Measurements from ENCODE around the gene RAB3IL1. TPM values are rescaled to one million over a fixed set of nuclear protein-coding genes. Genes with fewer than 3 reads are reported as not detected.

The RAB3IL1 gene
- total RNA-seq, 2 experiments from 2014 or later: not detected

GRCh38 chr11:61927501-61927900 is 10.1 kb upstream of the RAB3IL1 start:
- no peak for DNase-seq
- Mint-ChIP-seq H3K36me3 (ENCODE audit: low read depth) (no peaks in the 10 kb centered on the region), H3K9me3 (no peaks in the 10 kb centered on the region), H3K27ac (no peak overlapping the region), H3K27me3 (peaks cover 25% of the 10 kb centered on the region), H3K4me3 (no peak overlapping the region), H3K4me1 (ENCODE audit: low read depth) (no peaks in the 10 kb centered on the region)
- Histone ChIP-seq H3K4me3 (ENCODE audit: low read length) (no peak overlapping the region), H3K27ac (ENCODE audit: low read depth in 1 of 2, low read length in 2 of 2) (no peak overlapping the region), H3K9me3 (ENCODE audit: control insufficient read depth in 1 of 2, insufficient read depth in 1 of 2, low read length in 2 of 2) (no peaks in the 10 kb centered on the region), H3K4me1 (ENCODE audit: insufficient read depth, low read length) (no peaks in the 10 kb centered on the region), H3K36me3 (ENCODE audit: insufficient read depth, low read length) (no peaks in the 10 kb centered on the region), H3K27me3 (ENCODE audit: control insufficient read depth in 1 of 2, insufficient read depth in 2 of 2, low read length in 2 of 2) (no peaks in the 10 kb centered on the region)
- no peak for TF ChIP-seq CTCF (IDR thresholded peaks at IDR 0.05)
- ChIA-PET POLR2A (no interaction called here), CTCF (interaction anchor here (0.6 kb wide), 1 partner anchor 154 kb away, joined by 3 read pairs; no protein-coding TSS in a partner anchor)
- ATAC-seq (ENCODE audit: poor library complexity): no peak
- intact Hi-C loops (cut with DNase I, micrococcal nuclease): no loop called here

GRCh38 chr11:61926235-61926634 is 8.9 kb upstream of the RAB3IL1 start:
- H3K36me3 Mint-ChIP-seq (ENCODE audit: low read depth): no peaks in the 10 kb centered on the region
- DNase-seq (no peak), ATAC-seq (ENCODE audit: poor library complexity) (no peak)
- Histone ChIP-seq H3K9me3 (ENCODE audit: control insufficient read depth in 1 of 2, insufficient read depth in 1 of 2, low read length in 2 of 2) (no peaks in the 10 kb centered on the region), H3K4me1 (ENCODE audit: insufficient read depth, low read length) (no peaks in the 10 kb centered on the region), H3K27ac (ENCODE audit: low read depth in 1 of 2, low read length in 2 of 2) (no peak overlapping the region), H3K4me3 (ENCODE audit: low read length) (no peak overlapping the region), H3K27me3 (ENCODE audit: control insufficient read depth in 1 of 2, insufficient read depth in 2 of 2, low read length in 2 of 2) (peaks cover 0 to under 1% of the 10 kb centered on the region in 2 experiments), H3K36me3 (ENCODE audit: insufficient read depth, low read length) (no peaks in the 10 kb centered on the region)
- POLR2A ChIA-PET: no interaction called here
- intact Hi-C loops (cut with DNase I, micrococcal nuclease): no loop called here
- CTCF ChIA-PET: interaction anchor here (0.7 to 1.5 kb wide), 2 partner anchors 13 to 157 kb away, joined by 3 read pairs; no protein-coding TSS in a partner anchor
- no peak for TF ChIP-seq CTCF (IDR thresholded peaks at IDR 0.05)
- H3K4me3 Mint-ChIP-seq: no peak overlapping the region
- no peaks in the 10 kb centered on the region for H3K9me3 Mint-ChIP-seq
- H3K27ac Mint-ChIP-seq: no peak overlapping the region
- no peaks in the 10 kb centered on the region for H3K4me1 Mint-ChIP-seq (ENCODE audit: low read depth)
- peaks cover 26% of the 10 kb centered on the region for H3K27me3 Mint-ChIP-seq

- POLR2A ChIA-PET: no interaction called here
- H3K27me3 ChIP-seq (ENCODE audit: control insufficient read depth in 1 of 2, insufficient read depth in 2 of 2, low read length in 2 of 2): peaks cover 0 to 4% of the 10 kb centered on the region in 2 experiments
- no peaks in the 10 kb centered on the region for H3K9me3 ChIP-seq (ENCODE audit: control insufficient read depth in 1 of 2, insufficient read depth in 1 of 2, low read length in 2 of 2)
- DNase-seq: no peak
- Mint-ChIP-seq H3K27me3 (peaks cover 25% of the 10 kb centered on the region), H3K4me1 (ENCODE audit: low read depth) (no peaks in the 10 kb centered on the region), H3K36me3 (ENCODE audit: low read depth) (no peaks in the 10 kb centered on the region), H3K27ac (no peak overlapping the region), H3K9me3 (no peaks in the 10 kb centered on the region), H3K4me3 (no peak overlapping the region)
- ATAC-seq (ENCODE audit: poor library complexity): no peak
- CTCF ChIA-PET: interaction anchor here (0.7 to 1.5 kb wide), 2 partner anchors 12 to 158 kb away, joined by 3 read pairs; no protein-coding TSS in a partner anchor
- no peak overlapping the region for H3K27ac ChIP-seq (ENCODE audit: low read depth in 1 of 2, low read length in 2 of 2)
- intact Hi-C loops (cut with DNase I, micrococcal nuclease): no loop called here
- no peak overlapping the region for H3K4me3 ChIP-seq (ENCODE audit: low read length)
- no peaks in the 10 kb centered on the region for H3K4me1 ChIP-seq (ENCODE audit: insufficient read depth, low read length)
- H3K36me3 ChIP-seq (ENCODE audit: insufficient read depth, low read length): no peaks in the 10 kb centered on the region
- TF ChIP-seq CTCF (IDR thresholded peaks at IDR 0.05): no peak
Observed at GRCh38 chr11:61925736-61926135, 8.4 kb upstream of the RAB3IL1 start.
